Measurements from ENCODE around the gene CSTPP1.

DNA sequence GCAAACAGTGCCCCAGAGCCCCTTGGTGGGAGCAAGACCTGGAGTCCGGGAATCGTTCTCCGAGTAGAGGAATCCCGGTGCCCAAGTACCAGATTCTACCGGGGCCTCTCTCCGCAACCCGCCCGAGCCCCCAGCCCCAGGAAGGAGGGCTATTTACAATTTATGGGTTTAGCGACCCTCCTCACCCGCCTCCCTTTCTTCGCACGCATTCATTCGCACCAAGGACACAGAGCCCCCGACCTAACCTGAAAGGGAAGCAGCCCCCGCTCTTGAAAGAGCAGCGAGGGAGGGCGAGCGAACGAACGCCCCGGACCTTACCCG lies 18.8 kb upstream of the CSTPP1 start:
- TF ChIP-seq, protein P1, sequence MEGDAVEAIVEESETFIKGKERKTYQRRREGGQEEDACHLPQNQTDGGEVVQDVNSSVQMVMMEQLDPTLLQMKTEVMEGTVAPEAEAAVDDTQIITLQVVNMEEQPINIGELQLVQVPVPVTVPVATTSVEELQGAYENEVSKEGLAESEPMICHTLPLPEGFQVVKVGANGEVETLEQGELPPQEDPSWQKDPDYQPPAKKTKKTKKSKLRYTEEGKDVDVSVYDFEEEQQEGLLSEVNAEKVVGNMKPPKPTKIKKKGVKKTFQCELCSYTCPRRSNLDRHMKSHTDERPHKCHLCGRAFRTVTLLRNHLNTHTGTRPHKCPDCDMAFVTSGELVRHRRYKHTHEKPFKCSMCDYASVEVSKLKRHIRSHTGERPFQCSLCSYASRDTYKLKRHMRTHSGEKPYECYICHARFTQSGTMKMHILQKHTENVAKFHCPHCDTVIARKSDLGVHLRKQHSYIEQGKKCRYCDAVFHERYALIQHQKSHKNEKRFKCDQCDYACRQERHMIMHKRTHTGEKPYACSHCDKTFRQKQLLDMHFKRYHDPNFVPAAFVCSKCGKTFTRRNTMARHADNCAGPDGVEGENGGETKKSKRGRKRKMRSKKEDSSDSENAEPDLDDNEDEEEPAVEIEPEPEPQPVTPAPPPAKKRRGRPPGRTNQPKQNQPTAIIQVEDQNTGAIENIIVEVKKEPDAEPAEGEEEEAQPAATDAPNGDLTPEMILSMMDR (IDR thresholded peaks at IDR 0.05; ENCODE audit: poor library complexity, severe bottlenecking), result no peak
- TF ChIP-seq SMC3 (conservative IDR thresholded peaks at IDR 0.05; ENCODE audit: poor library complexity) (no peak), EZH2 (IDR thresholded peaks at IDR 0.05; ENCODE audit: borderline replicate concordance, insufficient read depth, low read length, poor library complexity, severe bottlenecking) (no peak), POLR2AphosphoS5 (IDR thresholded peaks at IDR 0.05) (no peak), RAD21 (conservative IDR thresholded peaks at IDR 0.05) (no peak)
